ENCODE data around the gene DZIP1L. TPM values are rescaled to one million over a fixed set of nuclear protein-coding genes. Genes with fewer than 3 reads are reported as not detected.

The DZIP1L gene
- total RNA-seq, 1 experiment from 2014 or later, result 2.4 TPM

- intact Hi-C loops (cut with micrococcal nuclease; ENCODE audit: unreplicated experiment), result no loop called here
- Mint-ChIP-seq H3K27ac (ENCODE audit: unreplicated experiment) (no peak within 1 kb of the TSS), H3K4me1 (ENCODE audit: low read depth, unreplicated experiment) (no peaks in the 10 kb centered on the region), H3K27me3 (ENCODE audit: insufficient read depth, unreplicated experiment) (no peaks in the 10 kb centered on the region), H3K4me3 (ENCODE audit: unreplicated experiment) (no peak within 1 kb of the TSS), H3K36me3 (ENCODE audit: insufficient read depth, unreplicated experiment) (no peaks in the 10 kb centered on the region), H3K9me3 (ENCODE audit: unreplicated experiment) (no peaks in the 10 kb centered on the region)
- Histone ChIP-seq H3K4me1 (0 out of 2 replicates have a peak, but pooled peaks cover 3% of the 10 kb centered on the region), H3K4me3 (ENCODE audit: low read depth, low read length) (no peak within 1 kb of the TSS), H3K9me3 (no peaks in the 10 kb centered on the region), H3K36me3 (ENCODE audit: control insufficient read depth, insufficient read depth, low read length) (no peaks in the 10 kb centered on the region), H3K27me3 (replicated peaks; ENCODE audit: control insufficient read depth, insufficient read depth, low read length) (no peaks in the 10 kb centered on the region; the same call in none of the 2 replicates)
- no peak for DNase-seq
- TF ChIP-seq CTCF (IDR thresholded peaks at IDR 0.05; ENCODE audit: insufficient read depth in 1 of 2, low read depth in 1 of 2, low read length in 1 of 2, severe bottlenecking in 1 of 2, unreplicated experiment in 1 of 2), result no peak
- no TSS peak for BruUV-seq (replicated peaks)
- CTCF ChIA-PET, result no interaction called here
- POLR2A ChIA-PET, result no interaction called here
Measured at GRCh38 chr3:138132239-138132638, 16.8 kb upstream of the DZIP1L start, which contains the start of gene A4GNT. Gene A4GNT (minus strand): TSS chr3:138132390. CDS start chr3:138131256, 1,134 bp downstream.

- no peaks in the 10 kb centered on the region for H3K9me3 Mint-ChIP-seq (ENCODE audit: unreplicated experiment)
- no peak overlapping the region for H3K27ac Mint-ChIP-seq (ENCODE audit: unreplicated experiment)
- H3K36me3 Mint-ChIP-seq (ENCODE audit: insufficient read depth, unreplicated experiment), result no peaks in the 10 kb centered on the region
- POLR2A ChIA-PET, result no interaction called here
- intact Hi-C loops (cut with micrococcal nuclease; ENCODE audit: unreplicated experiment), result no loop called here
- no peaks in the 10 kb centered on the region for H3K27me3 Mint-ChIP-seq (ENCODE audit: insufficient read depth, unreplicated experiment)
- no peaks in the 10 kb centered on the region for H3K36me3 ChIP-seq (ENCODE audit: control insufficient read depth, insufficient read depth, low read length)
- H3K27me3 ChIP-seq (replicated peaks; ENCODE audit: control insufficient read depth, insufficient read depth, low read length), result no peaks in the 10 kb centered on the region; the same call in 1 of the 2 replicates
- DNase-seq, result no peak
- H3K4me1 Mint-ChIP-seq (ENCODE audit: low read depth, unreplicated experiment), result no peaks in the 10 kb centered on the region
- H3K4me3 Mint-ChIP-seq (ENCODE audit: unreplicated experiment), result no peak overlapping the region
- no peak overlapping the region for H3K4me3 ChIP-seq (ENCODE audit: low read depth, low read length)
- no peaks in the 10 kb centered on the region for H3K4me1 ChIP-seq
- H3K9me3 ChIP-seq, result no peaks in the 10 kb centered on the region
- TF ChIP-seq CTCF (IDR thresholded peaks at IDR 0.05; ENCODE audit: insufficient read depth in 1 of 2, low read depth in 1 of 2, low read length in 1 of 2, severe bottlenecking in 1 of 2, unreplicated experiment in 1 of 2), result no peak
- CTCF ChIA-PET, result no interaction called here
- no TSS peak for BruUV-seq (replicated peaks)
Measured at GRCh38 chr3:138127636-138128365, 12.4 kb upstream of the DZIP1L start.

GRCh38 chr3:138125548-138126221 lies 10.3 kb upstream of the DZIP1L start:
- intact Hi-C loops (cut with micrococcal nuclease; ENCODE audit: unreplicated experiment), result no loop called here
- H3K27me3 Mint-ChIP-seq (ENCODE audit: insufficient read depth, unreplicated experiment), result no peaks in the 10 kb centered on the region
- Histone ChIP-seq H3K4me3 (ENCODE audit: low read depth, low read length) (no peak overlapping the region), H3K4me1 (no peaks in the 10 kb centered on the region), H3K9me3 (no peaks in the 10 kb centered on the region), H3K27me3 (replicated peaks; ENCODE audit: control insufficient read depth, insufficient read depth, low read length) (no peaks in the 10 kb centered on the region), H3K36me3 (ENCODE audit: control insufficient read depth, insufficient read depth, low read length) (no peaks in the 10 kb centered on the region)
- H3K4me3 Mint-ChIP-seq (ENCODE audit: unreplicated experiment), result no peak overlapping the region
- H3K4me1 Mint-ChIP-seq (ENCODE audit: low read depth, unreplicated experiment), result no peaks in the 10 kb centered on the region
- no peaks in the 10 kb centered on the region for H3K9me3 Mint-ChIP-seq (ENCODE audit: unreplicated experiment)
- POLR2A ChIA-PET, result interaction anchor here (0.6 kb wide), 1 partner anchor 259 kb away, joined by 3 read pairs; no protein-coding TSS in a partner anchor
- CTCF ChIA-PET, result interaction anchor here (0.7 kb wide), 1 partner anchor 472 kb away, joined by 4 read pairs; no protein-coding TSS in a partner anchor
- DNase-seq, result no peak
- BruUV-seq (replicated peaks), result no TSS peak
- H3K36me3 Mint-ChIP-seq (ENCODE audit: insufficient read depth, unreplicated experiment), result no peaks in the 10 kb centered on the region
- TF ChIP-seq CTCF (IDR thresholded peaks at IDR 0.05; ENCODE audit: insufficient read depth in 1 of 2, low read depth in 1 of 2, low read length in 1 of 2, severe bottlenecking in 1 of 2, unreplicated experiment in 1 of 2), result no peak
- no peak overlapping the region for H3K27ac Mint-ChIP-seq (ENCODE audit: unreplicated experiment)

Data from Caco-2 (cell line).